ENCODE data around the gene SDK1. TPM values are rescaled to one million over a fixed set of nuclear protein-coding genes. Genes with fewer than 3 reads are reported as not detected.

Gene SDK1
- total RNA-seq, 4 donors from 2014 or later: 7.5 to 35.0 (median 10.2) TPM

DNA sequence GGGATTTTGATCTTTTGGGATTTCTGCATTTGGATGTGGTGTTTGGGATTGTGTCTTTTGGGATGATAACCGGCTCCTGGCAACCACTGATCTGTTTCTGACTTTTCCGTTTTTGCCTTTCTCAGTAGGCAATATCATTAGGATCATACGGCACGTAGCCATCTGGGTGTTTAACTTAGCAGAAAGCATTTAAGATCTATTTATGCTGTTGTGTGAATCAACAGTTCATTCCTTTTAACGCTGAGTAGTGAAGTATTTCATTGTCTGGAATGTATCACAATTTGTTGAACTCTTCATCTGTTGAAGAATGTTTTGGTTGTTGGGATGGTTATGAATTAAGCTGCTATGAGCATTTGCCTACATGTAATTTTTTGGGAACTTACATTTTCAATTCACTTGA is 459.6 kb downstream of the SDK1 start:
- TF ChIP-seq, protein P1, sequence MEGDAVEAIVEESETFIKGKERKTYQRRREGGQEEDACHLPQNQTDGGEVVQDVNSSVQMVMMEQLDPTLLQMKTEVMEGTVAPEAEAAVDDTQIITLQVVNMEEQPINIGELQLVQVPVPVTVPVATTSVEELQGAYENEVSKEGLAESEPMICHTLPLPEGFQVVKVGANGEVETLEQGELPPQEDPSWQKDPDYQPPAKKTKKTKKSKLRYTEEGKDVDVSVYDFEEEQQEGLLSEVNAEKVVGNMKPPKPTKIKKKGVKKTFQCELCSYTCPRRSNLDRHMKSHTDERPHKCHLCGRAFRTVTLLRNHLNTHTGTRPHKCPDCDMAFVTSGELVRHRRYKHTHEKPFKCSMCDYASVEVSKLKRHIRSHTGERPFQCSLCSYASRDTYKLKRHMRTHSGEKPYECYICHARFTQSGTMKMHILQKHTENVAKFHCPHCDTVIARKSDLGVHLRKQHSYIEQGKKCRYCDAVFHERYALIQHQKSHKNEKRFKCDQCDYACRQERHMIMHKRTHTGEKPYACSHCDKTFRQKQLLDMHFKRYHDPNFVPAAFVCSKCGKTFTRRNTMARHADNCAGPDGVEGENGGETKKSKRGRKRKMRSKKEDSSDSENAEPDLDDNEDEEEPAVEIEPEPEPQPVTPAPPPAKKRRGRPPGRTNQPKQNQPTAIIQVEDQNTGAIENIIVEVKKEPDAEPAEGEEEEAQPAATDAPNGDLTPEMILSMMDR (IDR thresholded peaks at IDR 0.05; ENCODE audit: low read depth): no peak

DNA sequence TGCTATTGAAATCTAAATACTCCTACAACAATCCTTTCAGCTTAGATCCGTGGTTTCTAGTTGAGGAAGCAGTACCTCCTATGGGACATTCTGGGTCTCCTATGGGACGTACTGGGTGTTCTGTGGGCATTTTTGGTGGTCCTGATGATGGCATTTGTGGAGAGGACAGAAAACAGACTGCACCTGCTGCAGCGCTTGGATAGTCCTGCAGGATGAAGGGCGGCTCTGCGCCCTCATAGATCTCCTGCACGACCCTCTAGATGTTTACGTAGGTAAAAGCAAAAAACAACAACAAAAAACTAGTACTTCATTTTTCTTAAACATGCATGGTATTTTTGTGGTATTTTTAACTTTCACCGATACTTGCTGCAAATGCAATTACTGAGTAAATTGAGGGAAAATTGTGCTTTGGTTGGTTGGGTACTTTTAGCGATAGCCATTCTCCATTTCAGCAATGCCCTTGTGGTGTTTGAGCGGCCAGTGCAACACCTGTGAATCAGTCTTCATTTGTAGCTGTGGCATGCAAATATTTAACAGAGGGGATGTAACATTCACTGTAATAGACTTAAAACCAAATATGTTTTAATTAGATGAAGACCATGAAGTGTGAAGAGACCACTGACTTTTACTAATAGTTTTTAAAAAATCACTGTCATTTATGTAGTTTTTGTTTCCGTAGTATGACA is 461.2 kb downstream of the SDK1 start:
- TF ChIP-seq, protein P1 (IDR thresholded peaks at IDR 0.05; ENCODE audit: low read depth): no peak

DNA sequence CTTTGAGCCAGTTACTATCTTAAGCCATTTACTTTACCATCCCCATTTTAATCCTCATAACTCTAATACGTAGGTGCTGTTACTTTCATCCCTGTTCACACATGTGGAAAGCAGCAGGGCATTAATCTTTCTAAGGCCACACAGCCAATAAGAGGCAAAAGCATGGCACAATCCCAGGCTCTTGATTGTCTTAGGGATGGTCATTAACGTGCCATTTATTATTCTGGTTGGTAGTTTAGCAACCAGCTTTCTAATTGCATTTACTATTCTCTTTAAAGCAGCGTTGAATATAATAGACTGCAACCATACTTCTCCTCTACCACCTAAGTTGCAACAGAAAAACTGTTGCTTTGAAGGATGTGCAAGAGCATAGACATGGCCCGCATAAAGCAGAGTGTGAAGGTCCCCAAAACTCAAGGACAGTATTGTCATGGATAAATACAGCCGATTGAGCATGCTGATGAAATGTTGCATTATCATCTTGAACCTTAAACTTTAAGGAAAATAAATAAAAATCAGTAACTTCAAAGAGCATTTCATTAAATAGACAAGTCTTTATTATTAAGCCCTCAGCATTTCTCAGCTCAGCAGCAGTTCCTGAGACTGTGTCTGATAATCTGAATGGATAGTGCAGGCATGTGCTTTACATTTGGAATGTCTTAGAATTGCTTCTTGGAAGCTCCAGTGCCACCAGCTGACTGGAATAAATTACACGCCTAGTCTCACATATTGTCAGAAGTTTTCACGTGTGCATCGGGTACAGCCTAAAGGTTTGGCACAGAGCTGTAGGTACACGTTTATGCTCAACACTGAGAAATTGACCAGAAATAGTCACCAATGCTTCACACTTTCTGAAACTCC is 467.1 kb downstream of the SDK1 start:
- TF ChIP-seq, protein P1 (IDR thresholded peaks at IDR 0.05; ENCODE audit: low read depth): no peak

DNA sequence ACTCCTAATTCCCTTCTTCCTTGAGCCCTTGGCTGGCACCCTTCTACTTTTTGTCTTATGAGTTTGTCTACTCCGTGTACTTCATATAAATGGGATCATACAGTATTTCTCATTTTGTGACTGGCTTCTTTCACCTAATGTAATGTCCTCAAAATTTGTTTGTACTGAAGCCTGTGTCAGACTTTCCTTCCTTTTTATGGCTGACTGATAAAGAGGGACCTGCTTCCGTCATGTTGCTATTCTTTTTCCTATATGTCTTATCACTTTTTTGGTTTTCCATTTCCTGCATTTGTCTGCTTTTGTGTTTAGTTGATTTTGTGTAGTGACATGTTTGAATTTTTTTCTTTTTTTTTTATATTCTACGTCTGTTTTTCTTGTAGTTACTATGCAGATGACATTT is 470.9 kb downstream of the SDK1 start:
- TF ChIP-seq, protein P1 (IDR thresholded peaks at IDR 0.05; ENCODE audit: low read depth): no peak

DNA sequence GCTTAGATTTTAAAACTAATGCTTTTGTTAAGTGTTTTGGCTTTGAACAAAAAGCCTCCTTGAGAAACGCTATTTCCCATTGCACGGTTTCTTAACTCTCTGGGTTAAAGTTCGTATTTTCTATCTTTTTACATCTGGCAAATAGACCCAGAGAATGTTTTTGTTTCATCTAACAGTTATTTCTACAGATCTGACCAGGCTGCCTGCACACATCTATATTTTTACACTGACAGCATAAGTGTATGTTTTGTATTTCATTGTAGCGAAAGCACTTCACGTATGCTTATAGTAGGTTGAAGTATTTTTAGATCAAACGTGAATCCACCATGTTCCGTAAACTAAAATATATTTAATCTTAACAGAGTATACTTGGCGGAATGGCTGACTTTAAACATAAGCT is 477.3 kb downstream of the SDK1 start:
- TF ChIP-seq, protein P1 (IDR thresholded peaks at IDR 0.05; ENCODE audit: low read depth): no peak

DNA sequence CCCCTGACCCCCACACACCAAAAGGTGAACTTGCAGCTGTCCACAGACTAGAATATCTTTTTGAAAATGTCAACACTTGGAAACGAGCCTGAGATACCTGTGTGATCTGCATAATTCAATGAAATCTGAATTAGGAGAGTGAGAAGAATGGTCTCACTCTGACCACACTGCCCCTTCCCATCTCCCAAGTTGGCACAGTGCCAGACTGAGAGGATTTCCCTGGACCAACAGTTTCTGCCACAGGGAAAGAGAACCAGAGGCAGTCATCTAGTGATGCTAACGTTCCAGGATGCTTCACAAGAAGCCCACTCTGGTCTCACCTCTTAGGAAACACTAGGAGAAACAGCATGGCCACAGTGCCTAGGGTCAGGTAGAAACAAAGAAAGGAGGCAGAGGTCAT is 479.0 kb downstream of the SDK1 start:
- TF ChIP-seq, protein P1 (IDR thresholded peaks at IDR 0.05; ENCODE audit: low read depth): no peak

DNA sequence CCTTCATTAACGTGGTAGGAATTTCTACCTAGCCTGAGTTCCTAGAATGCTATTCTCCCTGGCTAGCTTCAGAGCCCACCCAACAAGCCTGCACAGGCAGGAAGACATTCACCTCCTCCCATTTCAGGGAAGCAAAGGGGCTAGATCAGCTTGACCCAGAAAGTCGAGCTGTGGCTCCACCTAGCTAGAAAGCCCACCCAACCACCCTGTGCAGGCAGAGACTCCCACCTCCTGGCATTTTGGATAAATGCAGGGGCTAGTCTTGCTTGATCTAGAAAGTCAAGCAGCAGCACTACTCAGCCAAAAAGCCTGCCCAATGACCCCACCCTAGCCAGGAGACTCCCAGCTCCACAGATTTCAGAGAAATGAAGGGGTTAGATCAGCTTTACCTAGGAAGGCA is 479.5 kb downstream of the SDK1 start:
- TF ChIP-seq, protein P1 (IDR thresholded peaks at IDR 0.05; ENCODE audit: low read depth): no peak
